HUES6 (cell line): ENCODE results near the gene NCK2.

ENCODE experiments used
- H3K27ac ChIP-seq: 2 replicates; pipeline ENCODE4 v1.7.0; 2013; ENCODE audit warnings: low read depth, mild to moderate bottlenecking, low read length, inconsistent platforms
- H3K27me3 ChIP-seq: 2 replicates; pipeline ENCODE4 v1.6.1; 2013; ENCODE audit warnings: low read length; ENCODE audit not compliant: control insufficient read depth, insufficient read depth
- H3K36me3 ChIP-seq: 2 replicates; pipeline ENCODE4 v1.6.1; 2013; ENCODE audit warnings: low read length; ENCODE audit not compliant: control insufficient read depth, insufficient read depth
- H3K4me1 ChIP-seq: 2 replicates; pipeline ENCODE4 v1.6.1; 2013; ENCODE audit warnings: low read length; ENCODE audit not compliant: control insufficient read depth, insufficient read depth
- H3K4me3 ChIP-seq: 2 replicates; pipeline ENCODE4 v1.5.1; 2013; ENCODE audit warnings: low read depth, low read length
- H3K9ac ChIP-seq: one replicate; pipeline ENCODE4 v1.6.1; 2013; ENCODE audit warnings: mild to moderate bottlenecking, low read length
- H3K9me3 ChIP-seq: 2 replicates; pipeline ENCODE4 v1.6.1; 2013; ENCODE audit warnings: low read depth, low read length; ENCODE audit not compliant: control insufficient read depth, insufficient read depth

NCK2 gene

DNA sequence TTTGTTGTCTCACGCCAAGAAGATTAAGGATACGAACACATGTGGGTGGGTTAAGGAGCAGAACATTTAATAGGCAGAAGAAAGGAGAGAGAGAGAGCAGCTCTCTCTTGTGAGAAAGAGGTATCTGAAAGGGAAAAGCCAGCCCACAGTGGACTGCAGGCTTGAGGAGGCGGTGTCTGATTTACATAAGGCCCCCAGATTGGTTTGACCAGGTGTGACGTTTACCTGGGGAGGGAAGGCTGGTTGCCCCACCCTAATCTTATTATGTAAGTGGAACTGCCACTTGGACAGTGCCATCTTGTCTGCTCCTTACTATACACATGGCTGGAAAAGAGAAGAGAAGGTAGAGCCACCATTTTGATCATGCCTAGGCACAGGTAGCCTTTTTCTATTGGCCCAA lies 189.2 kb downstream of the NCK2 start:
- Histone ChIP-seq H3K27me3 (no peaks in the 10 kb centered on the region), H3K36me3 (no peaks in the 10 kb centered on the region), H3K9me3 (peaks cover 15% of the 10 kb centered on the region), H3K4me3 (no peak overlapping the region), H3K27ac (no peak overlapping the region), H3K4me1 (peaks cover 6% of the 10 kb centered on the region; the same call in 1 of the 2 replicates), H3K9ac (no peak overlapping the region)

DNA sequence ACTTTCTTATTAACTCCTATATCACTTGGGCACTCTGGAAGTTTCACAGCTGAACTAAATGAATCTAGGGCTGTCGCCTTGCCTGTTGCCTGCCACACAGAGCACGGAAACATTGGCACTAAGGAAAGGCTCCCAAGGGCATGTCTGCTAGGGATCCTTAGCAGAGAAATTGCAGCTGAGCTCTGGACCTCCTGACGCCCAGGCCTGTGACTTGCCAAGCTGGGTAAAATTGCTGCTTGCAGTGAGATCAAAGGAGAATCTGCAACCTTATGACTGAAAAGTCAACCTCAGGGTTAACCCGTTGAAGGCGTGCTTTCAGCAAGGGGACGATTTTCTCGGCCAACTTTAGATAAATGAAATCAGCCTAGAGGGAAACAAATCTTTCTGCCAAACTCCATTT lies 189.8 kb downstream of the NCK2 start:
- Histone ChIP-seq H3K9ac (no peak overlapping the region), H3K27ac (no peak overlapping the region), H3K27me3 (no peaks in the 10 kb centered on the region), H3K4me3 (no peak overlapping the region), H3K9me3 (peaks cover 17% of the 10 kb centered on the region), H3K36me3 (no peaks in the 10 kb centered on the region), H3K4me1 (peaks cover 6% of the 10 kb centered on the region; the same call in 1 of the 2 replicates)

DNA sequence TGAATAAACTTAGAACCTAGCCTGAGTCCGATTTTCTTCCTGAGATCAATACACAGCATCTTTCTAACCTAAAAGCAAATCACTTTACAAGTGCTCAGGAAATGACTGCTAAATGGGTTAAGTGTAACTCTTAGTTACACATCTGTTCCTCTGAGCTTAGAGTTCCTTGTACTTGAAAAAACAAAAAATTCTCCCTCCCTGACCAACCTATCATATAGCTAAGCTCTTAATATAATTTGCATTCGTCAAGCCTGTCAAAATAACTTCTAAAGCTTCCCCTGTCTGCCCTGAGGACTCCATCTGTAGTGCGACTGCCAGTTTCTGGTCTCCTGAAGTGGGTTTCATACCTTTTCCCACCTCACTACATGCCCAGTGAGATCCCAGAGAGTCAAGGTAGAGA lies 190.4 kb downstream of the NCK2 start:
- Histone ChIP-seq H3K4me3 (no peak overlapping the region), H3K27me3 (no peaks in the 10 kb centered on the region), H3K9me3 (peaks cover 21% of the 10 kb centered on the region), H3K27ac (no peak overlapping the region), H3K36me3 (no peaks in the 10 kb centered on the region), H3K4me1 (peaks cover 6% of the 10 kb centered on the region; the same call in 1 of the 2 replicates), H3K9ac (no peak overlapping the region)

DNA sequence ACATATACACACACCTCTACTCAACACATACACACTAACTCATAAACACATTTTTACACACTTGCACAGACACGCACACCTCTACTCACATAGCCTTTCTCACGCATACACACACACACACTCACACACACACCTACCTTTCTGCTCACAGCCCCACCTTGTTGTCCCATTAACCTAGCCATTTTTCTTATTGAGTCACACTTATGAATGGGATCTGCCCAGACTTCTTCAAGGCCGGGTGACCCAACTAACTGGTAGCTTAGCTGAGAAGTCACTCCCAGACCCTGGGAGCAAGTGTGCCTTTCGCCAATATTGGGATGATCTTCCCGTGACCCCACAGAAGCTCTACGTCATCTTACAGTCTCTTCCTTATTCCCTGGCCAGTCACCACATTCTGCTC lies 192.2 kb downstream of the NCK2 start:
- H3K4me1 ChIP-seq, result peaks cover 6% of the 10 kb centered on the region; the same call in 1 of the 2 replicates
- peaks cover 25% of the 10 kb centered on the region for H3K9me3 ChIP-seq
- no peaks in the 10 kb centered on the region for H3K27me3 ChIP-seq
- H3K4me3 ChIP-seq, result no peak overlapping the region
- no peak overlapping the region for H3K27ac ChIP-seq
- no peak overlapping the region for H3K9ac ChIP-seq
- no peaks in the 10 kb centered on the region for H3K36me3 ChIP-seq

DNA sequence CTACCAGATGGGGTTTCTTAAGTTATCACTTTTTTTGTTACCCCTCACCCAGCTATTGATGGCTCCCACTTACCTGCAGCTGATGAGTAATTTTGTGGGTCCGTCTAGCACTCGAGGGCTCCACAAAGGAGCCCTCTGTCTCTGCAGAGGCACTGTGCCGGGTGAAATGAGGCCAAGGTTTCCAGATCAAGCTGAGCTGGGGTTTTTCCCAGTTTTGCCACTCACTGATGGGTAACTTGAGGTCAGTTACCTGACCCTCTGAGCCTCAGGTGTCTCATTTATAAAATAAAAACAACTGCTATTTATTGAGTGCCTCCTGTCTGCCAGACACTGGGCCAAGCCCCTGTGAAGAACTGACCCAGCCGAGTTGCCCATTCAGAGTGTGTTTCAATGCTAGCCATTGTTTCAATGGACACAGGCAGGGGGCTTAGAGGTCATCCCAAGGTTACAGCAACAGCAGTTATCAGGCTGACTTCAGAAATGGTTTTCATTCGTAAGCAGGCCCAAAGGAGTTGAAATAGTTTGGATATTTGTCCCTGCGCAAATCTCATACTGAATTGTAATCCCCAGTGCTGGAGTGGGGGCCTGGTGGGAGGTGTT lies 192.9 kb downstream of the NCK2 start:
- no peaks in the 10 kb centered on the region for H3K36me3 ChIP-seq
- peaks cover 6% of the 10 kb centered on the region; the same call in 1 of the 2 replicates for H3K4me1 ChIP-seq
- no peak overlapping the region for H3K27ac ChIP-seq
- no peak overlapping the region for H3K4me3 ChIP-seq
- H3K27me3 ChIP-seq, result no peaks in the 10 kb centered on the region
- no peak overlapping the region for H3K9ac ChIP-seq
- H3K9me3 ChIP-seq, result peaks cover 24% of the 10 kb centered on the region
